ENCODE measurements around the gene HS3ST3B1. TPM values are rescaled to one million over a fixed set of nuclear protein-coding genes. Genes with fewer than 3 reads are reported as not detected.

Gene HS3ST3B1
- total RNA-seq, 4 donors from 2014 or later, result 2.5 to 5.5 (median 3.3) TPM

DNA sequence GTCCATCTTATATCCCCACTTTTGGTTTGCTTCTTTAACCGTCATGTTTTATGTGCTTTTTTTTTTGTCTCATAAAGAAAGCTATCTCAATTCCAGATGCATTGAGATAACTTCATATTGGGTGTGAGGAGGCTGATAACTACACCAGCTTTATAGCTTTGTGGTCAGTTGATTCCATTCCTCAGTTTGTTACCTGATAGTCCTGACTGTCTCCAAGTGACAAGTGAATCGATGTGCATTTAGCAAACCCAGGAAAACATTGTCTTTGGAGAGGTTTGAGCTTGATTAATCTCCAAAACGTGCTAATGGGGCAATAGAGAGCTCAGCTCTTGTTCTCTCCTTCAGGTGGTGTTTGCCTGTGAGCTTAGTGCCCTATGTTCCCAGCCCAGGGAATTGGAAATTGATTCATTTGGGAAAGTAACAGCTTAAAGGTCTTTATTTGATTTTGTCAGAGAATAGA lies 22.7 kb downstream of the HS3ST3B1 start:
- no peak overlapping the region for H3K27ac ChIP-seq (replicated peaks in 1 of 4)
- H3K27me3 ChIP-seq, result peaks cover 0 to 42% (median 0%) of the 10 kb centered on the region in 4 donors
- H3K4me1 ChIP-seq, result no peaks in the 10 kb centered on the region
- H3K4me3 ChIP-seq, result no peak overlapping the region
- intact Hi-C loops (cut with DNase I), result no loop called here
- H3K9me3 ChIP-seq, result no peaks in the 10 kb centered on the region
- TF ChIP-seq POLR2A (IDR thresholded peaks at IDR 0.05; ENCODE audit: low read depth), result no peak
- no peak for TF ChIP-seq CTCF (IDR thresholded peaks at IDR 0.05)
- TF ChIP-seq EP300 (IDR thresholded peaks at IDR 0.05), result no peak
- TF ChIP-seq POLR2AphosphoS5 (IDR thresholded peaks at IDR 0.05), result no peak
- WGBS, result 36% methylated on average over 3 of the region's 3 CpGs
- no peaks in the 10 kb centered on the region for H3K36me3 ChIP-seq
- no peak for DNase-seq (ENCODE audit: extremely low spot score)

GRCh38 chr17:14325618-14326167 lies 24.8 kb downstream of the HS3ST3B1 start:
- TF ChIP-seq CTCF (IDR thresholded peaks at IDR 0.05) (no peak), POLR2AphosphoS5 (IDR thresholded peaks at IDR 0.05) (no peak), POLR2A (IDR thresholded peaks at IDR 0.05; ENCODE audit: low read depth) (no peak)
- no peak for DNase-seq (ENCODE audit: extremely low spot score)
- 76% methylated on average over 9 of the region's 9 CpGs for WGBS
- H3K36me3 ChIP-seq, result no peaks in the 10 kb centered on the region
- no peak overlapping the region for H3K27ac ChIP-seq (replicated peaks in 1 of 4)
- no peaks in the 10 kb centered on the region for H3K9me3 ChIP-seq
- peaks cover 0 to 38% (median 0%) of the 10 kb centered on the region in 4 donors for H3K27me3 ChIP-seq
- intact Hi-C loops (cut with DNase I), result no loop called here
- H3K4me3 ChIP-seq, result no peak overlapping the region
- H3K4me1 ChIP-seq, result no peaks in the 10 kb centered on the region

DNA sequence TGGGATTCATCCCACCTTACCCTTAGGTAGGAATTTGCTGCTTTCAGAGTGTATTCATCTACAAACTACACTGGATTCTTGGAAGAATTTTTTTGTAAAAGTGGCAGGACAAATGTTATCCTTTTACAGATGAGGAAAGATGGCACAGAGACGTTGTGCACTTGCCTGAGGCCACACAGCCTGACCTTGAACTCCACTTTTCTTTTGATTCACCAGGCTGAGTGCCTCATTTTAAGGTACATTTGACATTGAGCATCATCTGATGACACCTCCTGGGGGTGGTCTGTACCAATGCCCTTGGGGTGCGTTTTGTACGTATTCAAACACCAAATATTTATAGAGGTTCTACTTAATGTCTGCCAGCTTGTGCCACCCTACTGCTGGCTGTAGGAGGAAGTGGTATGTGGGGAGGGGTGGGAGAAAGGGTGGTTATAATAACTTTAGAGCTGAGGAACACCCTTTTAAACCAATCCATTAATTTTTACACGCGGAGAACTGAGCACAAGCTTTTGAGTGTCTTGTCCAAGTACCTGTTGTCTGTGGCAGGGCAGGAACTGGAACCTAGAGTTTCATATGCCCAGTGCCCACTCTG lies 29.1 kb downstream of the HS3ST3B1 start:
- intact Hi-C loops (cut with DNase I), result no loop called here
- H3K27me3 ChIP-seq, result peaks cover 0 to 19% (median 0%) of the 10 kb centered on the region in 4 donors
- H3K27ac ChIP-seq (replicated peaks in 1 of 4), result no peak overlapping the region
- TF ChIP-seq POLR2A (IDR thresholded peaks at IDR 0.05; ENCODE audit: low read depth), result no peak
- TF ChIP-seq EP300 (IDR thresholded peaks at IDR 0.05), result no peak
- TF ChIP-seq POLR2AphosphoS5 (IDR thresholded peaks at IDR 0.05), result no peak
- TF ChIP-seq CTCF (IDR thresholded peaks at IDR 0.05), result no peak
- no peaks in the 10 kb centered on the region for H3K36me3 ChIP-seq
- H3K4me3 ChIP-seq, result no peak overlapping the region
- no peaks in the 10 kb centered on the region for H3K9me3 ChIP-seq
- no peak for DNase-seq (ENCODE audit: extremely low spot score)
- 40% methylated on average over 5 of the region's 5 CpGs for WGBS
- H3K4me1 ChIP-seq, result no peaks in the 10 kb centered on the region

DNA sequence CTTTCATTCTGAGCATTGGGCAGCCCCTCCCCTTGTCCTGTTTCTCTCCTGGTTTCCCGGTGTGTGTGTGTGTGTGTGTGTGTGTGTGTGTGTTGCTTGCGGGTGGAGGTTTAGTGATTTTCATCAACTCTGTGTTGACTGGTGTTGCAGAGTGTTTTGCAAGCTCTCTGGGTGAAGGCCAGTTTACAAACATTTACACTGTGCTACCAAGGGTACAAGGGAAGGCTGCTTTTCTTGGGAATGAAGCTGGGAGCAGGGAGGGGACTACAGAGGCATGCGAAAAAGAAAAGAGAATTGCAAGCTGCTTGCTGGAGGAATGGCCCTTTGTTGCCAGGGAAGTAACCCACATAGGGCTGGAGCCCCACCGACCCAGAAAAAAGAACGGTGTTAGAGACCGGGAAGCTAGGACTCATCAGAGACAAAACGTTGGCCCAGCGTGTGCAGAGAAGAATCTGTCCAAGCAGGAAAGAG lies 29.6 kb downstream of the HS3ST3B1 start:
- Histone ChIP-seq H3K36me3 (no peaks in the 10 kb centered on the region), H3K4me1 (no peaks in the 10 kb centered on the region), H3K27me3 (peaks cover 0 to 19% (median 0%) of the 10 kb centered on the region in 4 donors), H3K9me3 (no peaks in the 10 kb centered on the region), H3K27ac (replicated peaks in 1 of 4) (no peak overlapping the region), H3K4me3 (no peak overlapping the region)
- 37% methylated on average over 8 of the region's 8 CpGs for WGBS
- intact Hi-C loops (cut with DNase I), result no loop called here
- no peak for TF ChIP-seq EP300 (IDR thresholded peaks at IDR 0.05)
- TF ChIP-seq CTCF (IDR thresholded peaks at IDR 0.05), result no peak
- TF ChIP-seq POLR2A (IDR thresholded peaks at IDR 0.05; ENCODE audit: low read depth), result no peak
- TF ChIP-seq POLR2AphosphoS5 (IDR thresholded peaks at IDR 0.05), result no peak
- no peak for DNase-seq (ENCODE audit: extremely low spot score)

Measured in esophagus muscularis mucosa (tissue), 4 donors.